Liver (tissue), 3 donors: Measurements from ENCODE around the gene TCAP.

Experiments used
- RAD21 ChIP-seq, 2 donors: IDR thresholded peaks; 2 replicates each; pipeline ENCODE4 v1.6.1; 2016; ENCODE audit warnings: antibody characterized with exemption in 2 of 2, mild to moderate bottlenecking in 2 of 2
- SP1 ChIP-seq: IDR thresholded peaks from 2 replicates; pipeline ENCODE4 v1.6.1; 2018; ENCODE audit warnings: antibody characterized with exemption, mild to moderate bottlenecking
- TF ChIP-seq, protein P1 (sequence below): fragments of 150-350 bp; IDR thresholded peaks from 2 replicates; pipeline ENCODE4 v1.5.1; 2017; ENCODE audit warnings: improper control_type of control experiment, low read depth, low read length; ENCODE audit not compliant: missing input control
- TF ChIP-seq, protein P2 (sequence below): IDR thresholded peaks from 2 replicates; pipeline ENCODE4 v1.6.1; 2016; ENCODE audit warnings: antibody characterized with exemption
- donor health status: healthy.
- donor health status: healthy.

- TF ChIP-seq SP1 = no peak
- TF ChIP-seq, protein P1, sequence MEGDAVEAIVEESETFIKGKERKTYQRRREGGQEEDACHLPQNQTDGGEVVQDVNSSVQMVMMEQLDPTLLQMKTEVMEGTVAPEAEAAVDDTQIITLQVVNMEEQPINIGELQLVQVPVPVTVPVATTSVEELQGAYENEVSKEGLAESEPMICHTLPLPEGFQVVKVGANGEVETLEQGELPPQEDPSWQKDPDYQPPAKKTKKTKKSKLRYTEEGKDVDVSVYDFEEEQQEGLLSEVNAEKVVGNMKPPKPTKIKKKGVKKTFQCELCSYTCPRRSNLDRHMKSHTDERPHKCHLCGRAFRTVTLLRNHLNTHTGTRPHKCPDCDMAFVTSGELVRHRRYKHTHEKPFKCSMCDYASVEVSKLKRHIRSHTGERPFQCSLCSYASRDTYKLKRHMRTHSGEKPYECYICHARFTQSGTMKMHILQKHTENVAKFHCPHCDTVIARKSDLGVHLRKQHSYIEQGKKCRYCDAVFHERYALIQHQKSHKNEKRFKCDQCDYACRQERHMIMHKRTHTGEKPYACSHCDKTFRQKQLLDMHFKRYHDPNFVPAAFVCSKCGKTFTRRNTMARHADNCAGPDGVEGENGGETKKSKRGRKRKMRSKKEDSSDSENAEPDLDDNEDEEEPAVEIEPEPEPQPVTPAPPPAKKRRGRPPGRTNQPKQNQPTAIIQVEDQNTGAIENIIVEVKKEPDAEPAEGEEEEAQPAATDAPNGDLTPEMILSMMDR = no peak
- TF ChIP-seq, protein P2, sequence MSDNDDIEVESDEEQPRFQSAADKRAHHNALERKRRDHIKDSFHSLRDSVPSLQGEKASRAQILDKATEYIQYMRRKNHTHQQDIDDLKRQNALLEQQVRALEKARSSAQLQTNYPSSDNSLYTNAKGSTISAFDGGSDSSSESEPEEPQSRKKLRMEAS = no peak
- no peak for TF ChIP-seq RAD21 (IDR thresholded peaks at IDR 0.05)
Measured at GRCh38 chr17:39619786-39620101, 45.4 kb upstream of the TCAP start.
